Ovary (tissue), 9 donors: Measurements from ENCODE around the gene ZBTB25. TPM values are rescaled to one million over a fixed set of nuclear protein-coding genes. Genes with fewer than 3 reads are reported as not detected.

Source experiments
- DNase-seq, 5 donors: peaks; one replicate each; pipeline ENCODE4 v3.0.0-alpha.2; 2019 to 2020
- H3K27ac ChIP-seq, 2 donors: fragments of 200-600 bp; one replicate each; pipeline versions ENCODE4 v1.5.1 to v1.8.0; 2019 to 2022
- H3K27me3 ChIP-seq: fragments of 200-600 bp; one replicate; pipeline ENCODE4 v1.8.0; 2022
- H3K36me3 ChIP-seq: fragments of 200-600 bp; sonication (generic); one replicate; pipeline ENCODE4 v1.5.1; 2019
- H3K4me1 ChIP-seq: one replicate; pipeline ENCODE4 v1.8.1; 2013; ENCODE audit warnings: mild to moderate bottlenecking, moderate library complexity; ENCODE audit not compliant: insufficient read depth
- H3K4me3 ChIP-seq: fragments of 200-600 bp; sonication (generic); one replicate; pipeline ENCODE4 v1.5.1; 2017
- H3K9me3 ChIP-seq, 2 donors: fragments of 200-600 bp in 1 of 2; sonication (generic) in 1 of 2; one replicate each; pipeline versions ENCODE4 v1.5.1 to v1.8.1; 2013 to 2019; ENCODE audit warnings: mild to moderate bottlenecking in 1 of 2, moderate library complexity in 1 of 2
- EP300 ChIP-seq: sonication (generic); formaldehyde crosslinking; IDR thresholded peaks from one replicate; pipeline ENCODE4 v1.6.1; 2017; ENCODE audit warnings: antibody characterized with exemption
- POLR2A ChIP-seq: fragments of 450-650 bp; IDR thresholded peaks from one replicate; pipeline ENCODE4 v1.6.1; 2017; ENCODE audit warnings: antibody characterized with exemption, mild to moderate bottlenecking, moderate library complexity
- WGBS, 3 donors: extraction: QIAGEN DNeasy Blood & Tissue Kit in 1 of 3; methylation state at CpG; one replicate each; pipeline versions ENCODE4 v1.1.5 to v1.1.7; 2013 to 2017; 5-methylcytosine and 5-hydroxymethylcytosine counted together
- intact Hi-C, 4 donors: fragments of 100-400 bp; cut with DNase I; formaldehyde crosslinking; loops; one replicate each; pipeline versions ENCODE4 v1.11.0 to v1.15.1; 2022 to 2023
- polyA plus RNA-seq, 2 donors: library from polyadenylated mRNA; stranded (reverse); fragments of 200-250 nt in 1 of 2; fragments of 350-450 nt in 1 of 2; fragmentation: Illumina TruSeq in 1 of 2; extraction: RNeasy Lipid Tissue Mini Kit (QIAGEN cat#74804) in 1 of 2; gene quantifications; one replicate each; pipeline ENCODE4 v1.2.3, GENCODE V29; 2013 to 2014
- total RNA-seq, 7 donors: library from RNA; depleted of rRNA in 2 of 7; stranded (reverse); fragments of >200 nt in 2 of 7; fragmentation: NEBNext Ultra II Directional in 3 of 7; extraction: Animal tissue kit (Norgen Biotek cat#: 25700) in 3 of 7; gene quantifications; one replicate each; pipeline versions ENCODE4 v1.1.0 to v1.2.4, GENCODE V29; 2016 to 2023
- TF ChIP-seq, protein P1 (sequence below), 3 donors: fragments of 450-650 bp in 2 of 3; fragments of 200-600 bp in 1 of 3; IDR thresholded peaks; one replicate each; pipeline versions ENCODE4 v1.5.1 to v1.8.0; 2016 to 2022; ENCODE audit warnings: antibody characterized with exemption in 3 of 3, mild to moderate bottlenecking in 1 of 3
- donor health status: DM: no; HTN: no; CAD: no; lungs with moderate emphysema.
- donor health status: DM: no; HTN: no; CAD: no.
- donor health status: Bipolar disorder and iron deficiency.
- donor health status: DM: yes; HTN: yes; CAD: no.
- donor health status: DM: no; HTN: no; CAD: no.
- donor health status: DM: yes; HTN: yes; CAD: no.

The ZBTB25 gene
- total and polyA plus RNA-seq, 9 donors = 3.5 to 22.6 (median 13.5) TPM

DNA sequence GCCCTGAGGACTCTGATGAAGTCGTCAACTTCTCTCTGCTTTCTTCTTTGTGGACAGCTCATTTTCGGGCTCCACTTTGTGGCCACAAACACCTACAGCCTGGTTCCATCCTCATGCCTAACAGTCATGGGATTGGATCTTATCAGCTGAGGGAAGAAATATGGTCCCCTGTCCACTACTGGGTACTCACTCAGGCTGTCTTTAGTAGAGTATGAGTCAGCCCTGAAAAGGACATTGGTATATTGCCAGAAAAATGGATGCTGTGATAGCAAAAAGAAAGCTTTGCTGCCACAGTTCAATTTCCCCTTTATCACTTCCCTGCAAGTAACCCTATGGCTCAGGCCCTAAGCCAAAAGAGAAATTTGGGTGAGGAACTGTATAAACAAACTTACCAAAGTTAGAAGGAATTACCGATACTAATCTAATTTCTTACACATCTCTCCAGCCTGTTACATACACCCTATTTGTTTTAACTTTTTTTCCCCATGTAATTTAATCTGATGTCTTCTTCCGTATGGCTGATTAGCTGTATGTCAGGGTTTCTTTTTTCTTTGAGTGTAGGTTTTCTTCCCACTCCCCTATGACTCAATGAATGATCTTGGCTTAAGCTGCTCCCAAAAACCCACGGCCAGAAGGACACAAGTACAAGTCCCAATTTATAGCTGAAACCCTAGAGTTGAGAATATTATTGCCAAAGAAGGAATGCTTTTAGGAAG, 86.4 kb downstream of the ZBTB25 start:
- H3K27me3 ChIP-seq = no peaks in the 10 kb centered on the region
- no peaks in the 10 kb centered on the region for H3K9me3 ChIP-seq
- WGBS, 3 donors = 86 to 92% (median 90%) methylated on average over 5 of the region's 5 CpGs
- H3K36me3 ChIP-seq = no peaks in the 10 kb centered on the region
- TF ChIP-seq EP300 (no peak), POLR2A (no peak)
- TF ChIP-seq, protein P1, sequence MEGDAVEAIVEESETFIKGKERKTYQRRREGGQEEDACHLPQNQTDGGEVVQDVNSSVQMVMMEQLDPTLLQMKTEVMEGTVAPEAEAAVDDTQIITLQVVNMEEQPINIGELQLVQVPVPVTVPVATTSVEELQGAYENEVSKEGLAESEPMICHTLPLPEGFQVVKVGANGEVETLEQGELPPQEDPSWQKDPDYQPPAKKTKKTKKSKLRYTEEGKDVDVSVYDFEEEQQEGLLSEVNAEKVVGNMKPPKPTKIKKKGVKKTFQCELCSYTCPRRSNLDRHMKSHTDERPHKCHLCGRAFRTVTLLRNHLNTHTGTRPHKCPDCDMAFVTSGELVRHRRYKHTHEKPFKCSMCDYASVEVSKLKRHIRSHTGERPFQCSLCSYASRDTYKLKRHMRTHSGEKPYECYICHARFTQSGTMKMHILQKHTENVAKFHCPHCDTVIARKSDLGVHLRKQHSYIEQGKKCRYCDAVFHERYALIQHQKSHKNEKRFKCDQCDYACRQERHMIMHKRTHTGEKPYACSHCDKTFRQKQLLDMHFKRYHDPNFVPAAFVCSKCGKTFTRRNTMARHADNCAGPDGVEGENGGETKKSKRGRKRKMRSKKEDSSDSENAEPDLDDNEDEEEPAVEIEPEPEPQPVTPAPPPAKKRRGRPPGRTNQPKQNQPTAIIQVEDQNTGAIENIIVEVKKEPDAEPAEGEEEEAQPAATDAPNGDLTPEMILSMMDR (IDR thresholded peaks at IDR 0.05) = no peak
- H3K4me1 ChIP-seq = no peaks in the 10 kb centered on the region
- no peak for DNase-seq
- H3K4me3 ChIP-seq = no peak overlapping the region
- no peak overlapping the region for H3K27ac ChIP-seq
- intact Hi-C loops = no loop called here

DNA sequence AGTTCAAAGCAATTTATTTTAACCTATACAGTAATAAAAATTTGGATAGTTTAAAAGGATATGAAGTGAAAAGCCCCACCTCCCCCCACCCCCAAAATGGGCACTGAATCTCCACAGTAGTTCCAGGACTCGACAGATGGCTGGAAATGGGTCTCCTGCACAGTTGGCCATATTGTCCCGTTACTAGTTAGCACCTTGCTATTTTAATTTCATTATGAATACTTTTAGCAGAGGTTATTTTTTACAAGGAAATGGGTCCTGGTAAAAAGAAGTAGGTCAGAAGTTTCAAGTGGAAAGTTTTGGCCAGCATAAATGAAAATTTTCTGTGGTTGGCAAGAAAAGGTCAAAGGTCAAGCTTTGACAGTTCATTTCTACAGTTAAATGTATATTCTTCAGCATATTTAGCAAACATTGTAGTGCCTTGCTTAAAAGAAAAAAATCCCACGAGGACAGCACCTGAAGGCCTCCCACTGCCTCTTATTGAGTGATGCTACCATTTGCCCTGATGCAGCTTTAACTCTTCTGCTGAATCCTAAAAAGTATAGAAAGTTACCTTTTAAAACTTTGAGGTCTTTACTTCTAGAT, 87.2 kb downstream of the ZBTB25 start:
- H3K36me3 ChIP-seq = no peaks in the 10 kb centered on the region
- 85 to 89% (median 88%) methylated on average over 3 of the region's 3 CpGs for WGBS, 3 donors

DNA sequence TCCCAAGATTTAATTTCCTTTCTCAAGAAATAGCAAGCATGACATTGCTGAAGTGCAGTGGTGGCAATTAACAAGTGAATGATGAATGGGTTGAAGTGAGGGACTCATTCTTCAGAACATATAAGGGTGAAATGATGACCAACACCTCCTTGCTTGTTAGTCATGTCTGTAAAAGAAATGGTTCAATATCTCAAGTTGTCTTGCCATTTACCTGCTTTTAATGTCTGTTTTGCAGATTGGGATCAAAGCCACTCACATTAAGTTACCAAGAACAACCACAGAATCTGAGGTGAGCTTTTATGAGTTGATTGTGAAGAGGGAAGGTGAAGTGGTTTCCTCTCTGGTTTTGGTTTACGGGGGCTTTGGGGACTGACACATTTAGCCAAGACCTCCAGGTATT, 91.4 kb downstream of the ZBTB25 start:
- no peak for DNase-seq
- Histone ChIP-seq H3K27me3 (no peaks in the 10 kb centered on the region), H3K4me3 (no peak overlapping the region), H3K9me3 (no peaks in the 10 kb centered on the region), H3K4me1 (no peaks in the 10 kb centered on the region), H3K27ac (no peak overlapping the region), H3K36me3 (no peaks in the 10 kb centered on the region)
- intact Hi-C loops = no loop called here
- WGBS, 3 donors = 90 to 97% (median 94%) methylated on average over 1 of the region's 1 CpG
- TF ChIP-seq, protein P1 (IDR thresholded peaks at IDR 0.05) = no peak
- TF ChIP-seq EP300 (no peak), POLR2A (no peak)

More for the DNA sequence above, 87.2 kb downstream of the ZBTB25 start:
- Histone ChIP-seq H3K4me3 (no peak overlapping the region), H3K4me1 (no peaks in the 10 kb centered on the region), H3K9me3 (no peaks in the 10 kb centered on the region), H3K27ac (no peak overlapping the region), H3K27me3 (no peaks in the 10 kb centered on the region)
- TF ChIP-seq, protein P1 (IDR thresholded peaks at IDR 0.05) = no peak
- DNase-seq = no peak
- intact Hi-C loops = no loop called here

DNA sequence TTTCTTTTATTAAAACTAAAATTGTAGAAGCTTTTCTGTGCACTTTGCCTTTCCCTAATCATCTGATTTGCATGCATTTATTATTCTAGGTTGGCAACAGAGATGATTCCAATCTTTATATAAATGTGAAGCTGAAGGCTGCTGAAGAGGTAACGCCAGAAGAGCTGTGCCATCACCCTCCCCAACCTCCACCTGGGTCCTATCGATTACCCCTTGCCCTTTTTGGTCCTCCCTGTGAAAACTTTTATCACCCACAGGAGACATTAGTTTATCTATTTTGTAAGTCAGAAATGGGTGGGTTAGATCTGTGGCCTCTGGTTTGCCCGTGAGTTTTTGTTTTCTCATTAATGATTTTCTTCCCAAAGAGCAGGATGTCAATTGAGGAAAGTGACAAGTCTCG, 92.6 kb downstream of the ZBTB25 start:
- H3K4me3 ChIP-seq = no peak overlapping the region
- DNase-seq = no peak
- no peaks in the 10 kb centered on the region for H3K9me3 ChIP-seq
- no peaks in the 10 kb centered on the region for H3K36me3 ChIP-seq
- H3K27me3 ChIP-seq = no peaks in the 10 kb centered on the region
- TF ChIP-seq, protein P1 (IDR thresholded peaks at IDR 0.05) = no peak
- TF ChIP-seq EP300 (no peak), POLR2A (no peak)
- intact Hi-C loops = no loop called here
- no peak overlapping the region for H3K27ac ChIP-seq
- no peaks in the 10 kb centered on the region for H3K4me1 ChIP-seq
- WGBS, 3 donors = 95 to 97% (median 96%) methylated on average over 4 of the region's 4 CpGs
